Renal cortical epithelial cell (primary cell): ENCODE data around the gene SOX10. TPM values are rescaled to one million over a fixed set of nuclear protein-coding genes. Genes with fewer than 3 reads are reported as not detected.

Experiments
- DNase-seq: peaks from one replicate; pipeline ENCODE4 v3.0.0-alpha.2; 2011; ENCODE audit warnings: low read depth
- total RNA-seq: library from RNA; depleted of rRNA; stranded (reverse); fragments of >200 nt; gene quantifications from 2 replicates; pipeline ENCODE4 v1.2.3, GENCODE V29; 2014

Gene SOX10
- total RNA-seq, 1 donor from 2014 or later = not detected

DNA sequence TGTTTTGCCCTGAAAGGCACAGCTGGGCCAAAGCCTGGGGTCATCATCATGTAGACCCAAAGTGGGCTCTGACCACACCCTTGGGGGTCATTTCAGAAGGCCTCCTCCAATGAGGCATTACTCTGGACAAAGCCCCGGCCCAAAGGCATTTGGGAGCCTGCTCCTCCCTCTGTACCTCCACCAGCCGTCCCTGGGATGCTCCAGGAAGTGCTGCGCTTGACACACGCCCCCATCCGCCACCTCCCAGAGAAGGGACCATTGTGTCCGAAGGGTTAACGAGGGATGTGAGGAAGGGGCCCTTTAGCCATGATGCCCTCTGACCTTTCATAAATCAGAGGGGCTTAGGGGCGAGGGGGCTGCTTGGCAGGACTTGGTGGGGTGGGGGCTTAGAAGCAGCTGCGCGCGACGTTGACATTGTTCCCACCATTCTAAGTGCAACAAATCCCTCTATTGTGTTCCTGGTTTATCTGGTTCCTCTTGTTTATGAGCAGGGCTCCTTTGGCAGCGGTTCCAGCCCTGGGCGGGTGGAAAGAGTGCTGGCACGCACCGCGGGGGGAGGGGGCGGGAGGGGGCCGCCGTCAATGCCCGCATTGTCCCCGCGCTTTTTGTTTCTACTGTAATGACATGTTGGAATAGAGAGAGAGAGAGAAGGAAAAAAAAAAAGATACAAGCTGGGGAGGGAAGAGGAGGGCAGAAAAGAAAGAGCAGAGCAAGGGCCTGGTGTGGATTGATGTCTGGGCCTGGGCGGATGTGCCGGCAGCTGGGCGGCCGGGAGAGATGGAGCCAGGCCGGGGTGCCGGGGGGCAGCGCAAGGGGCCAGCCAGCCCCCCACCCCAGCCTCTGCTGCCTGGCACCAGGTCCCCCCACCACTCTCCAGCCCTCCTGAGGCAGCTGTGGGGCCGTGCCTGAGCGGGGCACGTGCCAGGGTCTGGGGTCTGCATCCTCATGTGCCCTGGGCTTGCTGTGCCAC lies 32.1 kb upstream of the SOX10 start:
- no peak for DNase-seq

DNA sequence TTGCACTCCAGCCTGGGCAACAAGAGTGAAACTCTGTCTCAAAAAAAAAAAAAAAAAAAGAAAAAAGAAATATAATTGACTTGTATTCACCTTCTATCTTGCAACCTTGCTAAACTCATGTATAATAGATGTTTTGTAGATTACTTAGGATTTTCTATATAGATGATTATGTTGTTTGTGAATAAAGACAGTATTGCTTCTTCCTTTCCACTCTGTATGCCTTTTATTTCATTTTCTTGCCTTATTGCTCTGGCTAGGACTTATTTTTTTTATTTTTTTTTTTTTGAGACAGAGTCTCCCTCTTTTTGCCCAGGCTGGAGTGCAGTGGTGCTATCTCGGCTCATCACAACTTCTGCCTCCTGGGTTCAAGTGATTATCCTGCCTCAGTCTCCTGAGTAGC lies 29.7 kb upstream of the SOX10 start:
- no peak for DNase-seq

DNA sequence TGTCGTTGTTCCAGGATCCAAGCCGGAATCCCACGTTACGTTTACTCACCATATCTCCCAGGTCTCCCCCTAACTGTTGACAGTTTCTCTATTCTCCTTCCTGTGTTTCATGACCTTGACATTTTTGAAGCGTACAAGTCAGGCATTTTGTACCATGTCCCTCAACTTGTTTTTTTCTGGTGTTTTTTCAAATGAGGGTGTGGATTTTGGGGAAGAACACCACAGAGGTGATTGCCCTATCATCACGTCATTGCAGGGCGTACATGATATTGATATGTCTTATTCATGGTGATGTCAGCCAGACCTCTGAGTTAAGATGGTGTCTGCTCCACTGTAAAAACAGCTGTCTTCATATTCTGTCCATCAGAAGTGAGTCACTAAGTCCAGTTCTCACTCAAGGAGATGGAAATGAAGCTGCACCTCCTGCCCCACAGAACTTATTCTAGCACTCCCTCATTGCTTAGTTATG lies 28.3 kb upstream of the SOX10 start:
- no peak for DNase-seq

DNA sequence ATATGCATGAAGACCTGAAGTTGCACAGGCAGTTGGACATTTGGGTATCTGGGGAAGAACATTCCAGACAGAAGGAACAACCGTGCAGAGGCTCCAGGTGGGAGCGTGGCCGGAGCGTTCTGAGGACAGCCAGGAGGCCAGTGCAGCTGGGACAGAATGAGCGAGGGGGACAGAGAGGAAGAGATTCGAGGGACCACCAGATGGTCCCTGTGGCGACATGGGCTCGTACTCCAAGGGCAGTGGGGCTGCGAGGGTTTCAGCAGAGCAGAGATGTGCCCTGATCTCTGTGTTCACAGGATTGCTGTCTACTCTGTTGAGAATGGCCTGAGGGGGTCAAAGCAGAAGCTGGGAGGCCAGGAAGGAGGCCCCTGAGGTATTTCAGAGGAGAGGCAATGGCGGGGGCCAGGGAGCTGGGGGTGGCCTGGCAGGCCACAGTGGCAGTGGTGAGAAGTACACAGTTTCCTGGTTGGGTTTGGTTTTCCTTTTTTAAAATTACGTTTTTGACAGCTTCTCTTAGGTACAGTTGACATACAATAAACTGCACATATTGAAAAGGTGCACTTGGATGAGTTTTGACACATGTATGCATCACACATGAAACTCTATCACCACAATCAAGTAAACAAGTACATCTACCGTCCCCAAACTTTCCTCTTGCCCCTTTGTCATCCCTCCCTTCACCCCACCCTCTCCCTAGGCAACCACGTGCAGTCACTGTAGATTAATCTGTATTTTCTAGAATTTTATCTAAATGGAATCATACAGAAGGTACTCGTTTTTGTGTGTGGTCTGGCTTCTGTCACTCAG lies 24.8 kb upstream of the SOX10 start:
- no peak for DNase-seq

DNA sequence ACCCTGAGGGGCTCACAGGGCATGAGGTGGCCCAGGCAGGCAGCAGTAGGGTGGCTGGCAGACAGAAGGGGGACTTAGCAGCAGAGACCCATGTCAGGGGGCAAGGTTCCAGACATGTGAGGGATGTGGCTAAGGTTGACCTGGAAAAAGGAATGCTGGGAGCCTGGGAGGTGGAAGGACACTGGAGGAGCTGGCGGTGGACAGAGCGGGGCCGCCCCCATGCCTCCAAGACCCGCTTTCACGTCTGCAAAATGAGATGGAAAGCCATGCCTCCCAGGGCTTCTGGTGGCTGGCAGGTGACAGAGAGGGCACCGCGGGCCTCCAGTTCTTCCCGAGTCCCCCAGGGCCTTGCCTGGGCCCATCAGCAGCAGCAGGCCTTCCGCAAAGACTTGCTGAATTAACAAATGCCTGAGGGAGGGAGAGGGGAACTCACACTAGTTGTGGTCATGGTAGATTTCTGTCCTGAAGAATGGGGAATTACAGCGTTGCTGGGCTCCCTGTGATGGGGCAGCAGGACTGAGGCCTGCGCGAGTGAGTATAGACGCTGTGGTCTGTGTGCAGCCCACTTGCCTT lies 23.1 kb upstream of the SOX10 start:
- no peak for DNase-seq

DNA sequence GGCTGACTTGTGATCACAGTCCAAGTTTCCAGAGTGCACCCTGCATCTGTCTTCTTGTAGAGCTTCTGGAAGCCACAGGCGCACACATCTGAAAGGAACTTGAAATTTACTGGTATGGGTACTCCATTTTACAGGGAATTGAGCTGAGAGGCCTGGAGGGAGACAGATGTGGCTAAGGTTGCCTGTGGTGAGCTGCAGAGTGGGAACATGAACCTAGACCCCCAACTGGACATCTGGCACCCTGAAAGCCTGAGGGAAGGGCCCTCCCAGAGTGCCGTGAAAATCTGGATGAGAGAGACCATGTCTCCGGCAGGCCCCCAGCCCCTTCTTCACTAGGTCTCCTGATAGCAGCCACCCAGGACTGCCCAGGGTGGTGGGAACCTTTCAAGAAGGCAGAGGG lies 22.6 kb upstream of the SOX10 start:
- no peak for DNase-seq

DNA sequence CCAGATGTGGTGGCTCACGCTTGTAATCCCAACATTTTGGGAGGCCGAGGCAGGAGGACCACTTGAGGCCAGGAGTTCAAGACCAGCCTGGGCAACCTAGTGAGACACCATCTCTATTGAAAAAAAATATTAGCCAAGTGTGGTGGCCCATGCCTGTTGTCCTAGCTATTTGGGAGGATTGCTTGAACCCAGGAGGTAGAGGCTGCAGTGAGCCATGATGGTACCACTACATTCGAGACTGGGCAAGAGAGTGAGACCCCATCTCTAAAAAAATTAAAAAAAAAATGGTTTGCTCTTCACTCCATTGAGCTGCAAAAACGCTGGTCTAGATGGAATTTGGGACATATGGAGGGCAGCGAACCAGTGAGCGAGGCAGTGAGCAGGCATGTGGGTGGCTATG lies 21.6 kb upstream of the SOX10 start:
- no peak for DNase-seq

DNA sequence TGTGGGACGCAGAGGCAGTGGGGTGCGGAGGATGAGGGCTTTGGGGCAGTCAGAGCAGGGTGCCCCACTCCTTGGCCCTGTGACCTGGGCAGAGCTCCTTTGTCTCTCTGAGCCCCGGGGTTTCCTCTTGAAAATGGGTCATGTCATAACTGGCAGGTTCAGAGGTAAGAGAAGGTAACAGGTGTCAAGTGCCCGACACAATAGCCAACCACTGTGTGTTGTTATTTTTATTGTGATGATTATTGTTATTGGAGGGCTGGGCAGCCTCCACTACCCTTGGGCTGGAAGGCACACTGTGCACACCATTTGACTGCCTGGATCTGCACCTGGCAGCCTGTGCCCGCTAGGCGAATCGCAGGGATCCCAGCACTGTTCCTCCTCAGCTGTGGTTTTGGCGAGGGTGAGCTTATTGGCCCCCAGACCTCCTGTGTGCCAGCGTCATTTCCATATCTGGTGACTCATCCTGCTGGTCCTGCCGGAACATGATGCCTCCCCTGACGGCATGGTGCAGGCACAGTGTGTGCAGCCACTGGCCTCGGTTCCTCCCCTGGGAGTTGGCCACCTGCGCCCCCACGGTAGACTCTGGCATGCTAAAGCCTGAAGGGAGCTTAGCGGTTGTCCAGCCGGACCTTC lies 15.4 kb upstream of the SOX10 start:
- DNase-seq = peak; percentile 17

DNA sequence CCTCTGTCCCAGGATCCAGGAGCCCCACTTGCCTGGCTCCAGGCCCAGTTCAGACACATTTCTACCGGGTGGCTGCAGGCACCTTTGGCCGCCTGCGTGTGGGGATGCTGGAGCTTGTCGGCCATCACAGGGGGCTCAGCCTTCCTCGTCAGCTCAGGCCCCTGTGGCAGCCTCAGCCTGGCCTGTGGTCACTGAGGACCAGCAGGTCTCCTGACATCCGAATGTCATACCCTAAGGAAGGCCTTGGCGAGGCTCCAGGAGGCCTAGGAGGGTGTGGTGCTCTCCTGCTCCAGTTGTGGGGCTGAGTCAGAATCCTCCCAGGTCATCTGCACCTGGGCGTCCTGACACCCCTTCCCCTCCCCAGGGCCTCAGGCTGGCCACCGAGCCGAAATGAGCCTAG lies 14.9 kb upstream of the SOX10 start:
- DNase-seq = no peak

DNA sequence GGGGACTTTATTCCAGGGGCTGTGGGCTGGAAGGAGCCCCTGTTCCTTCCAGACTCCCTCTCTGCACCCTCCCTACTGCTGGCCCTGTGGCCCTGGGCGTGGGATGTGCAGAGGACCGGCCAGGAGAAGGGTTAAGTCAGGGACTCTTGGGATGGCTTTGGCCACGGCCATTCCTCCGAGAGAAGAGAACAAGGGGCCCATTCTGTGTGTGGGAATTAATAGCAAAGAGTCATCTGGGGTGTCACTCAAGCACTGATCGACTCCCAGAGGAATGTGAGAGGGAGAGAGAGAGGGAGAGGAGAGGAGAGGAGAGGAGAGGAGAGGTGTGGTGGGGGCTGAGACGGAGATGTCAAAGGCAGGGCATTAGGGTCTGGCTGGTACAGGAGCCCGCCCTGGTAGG lies 14.2 kb upstream of the SOX10 start:
- DNase-seq = no peak

DNA sequence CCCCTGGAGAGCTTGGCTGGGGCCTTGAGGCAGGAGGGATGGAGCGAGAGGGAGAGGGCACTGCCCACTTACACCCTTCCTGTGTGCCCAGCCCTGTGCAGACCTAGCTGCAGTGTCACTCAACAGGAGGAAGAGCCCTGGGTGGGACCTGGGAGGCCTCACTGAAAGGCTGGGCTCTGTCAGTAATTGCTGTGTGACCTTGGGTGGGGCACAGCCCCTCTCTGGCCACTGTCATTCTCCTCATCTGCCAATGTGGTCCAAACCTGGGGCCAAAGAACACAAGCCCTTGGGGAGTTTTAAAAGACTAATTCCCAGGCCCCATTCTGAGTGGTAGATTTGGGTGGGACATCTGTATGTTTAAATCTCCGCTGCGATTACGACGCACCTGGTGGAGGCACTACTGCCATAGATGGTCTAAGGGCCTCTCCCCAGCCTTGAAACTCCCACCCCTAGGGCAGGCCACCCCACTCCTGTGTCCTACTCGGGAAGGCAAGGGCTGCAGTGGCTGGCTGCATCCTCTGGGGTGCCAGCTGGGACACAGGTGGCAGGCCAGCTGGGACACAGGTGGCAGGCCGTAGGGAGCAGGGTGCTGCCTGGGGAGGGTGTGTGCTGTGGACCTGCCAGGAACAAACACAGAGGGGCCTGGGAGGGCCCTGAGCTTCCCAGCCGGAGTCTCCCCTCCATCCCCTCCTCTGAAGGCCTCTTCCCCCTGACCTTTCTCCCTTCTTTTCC lies 12.3 kb upstream of the SOX10 start:
- no peak for DNase-seq

DNA sequence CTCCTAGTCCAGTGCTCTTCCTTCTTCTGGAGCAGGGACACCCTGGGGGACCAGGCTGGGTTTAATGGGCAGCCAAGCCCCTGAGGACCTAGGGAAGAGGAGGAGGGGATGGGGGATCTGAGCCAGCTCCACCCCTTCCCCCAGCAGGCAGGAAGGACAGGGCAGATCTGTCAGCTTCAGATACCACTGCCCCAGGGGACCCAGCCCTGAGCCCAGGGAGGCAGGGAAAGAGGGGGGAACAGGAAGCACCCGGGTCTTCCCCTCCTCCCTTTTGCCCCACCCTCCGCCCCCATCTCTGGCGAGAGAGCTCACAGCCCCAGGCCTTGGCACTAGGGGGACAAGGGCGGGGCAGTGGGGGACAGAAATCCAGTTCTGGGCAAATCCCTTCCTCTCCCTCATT lies 11.7 kb upstream of the SOX10 start:
- no peak for DNase-seq

DNA sequence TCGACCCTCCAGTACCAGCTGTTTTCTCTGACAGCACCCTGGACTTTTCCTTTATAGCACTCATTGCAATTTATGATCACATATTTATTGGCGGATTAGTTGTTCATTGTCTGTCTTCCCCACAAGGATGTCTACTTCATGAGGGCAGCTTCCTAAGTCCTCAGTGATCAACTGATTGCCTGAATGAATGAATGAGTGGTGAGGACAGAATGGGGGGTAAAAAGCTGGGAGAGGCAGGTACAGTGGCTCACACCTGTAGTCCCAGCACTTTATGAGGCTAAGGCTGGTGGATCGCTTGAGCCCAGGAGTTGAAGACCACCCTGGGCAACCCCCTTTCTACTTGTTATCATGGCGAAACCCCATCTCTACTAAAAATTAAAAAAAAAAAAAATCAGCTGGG lies 11.1 kb upstream of the SOX10 start:
- DNase-seq = no peak

DNA sequence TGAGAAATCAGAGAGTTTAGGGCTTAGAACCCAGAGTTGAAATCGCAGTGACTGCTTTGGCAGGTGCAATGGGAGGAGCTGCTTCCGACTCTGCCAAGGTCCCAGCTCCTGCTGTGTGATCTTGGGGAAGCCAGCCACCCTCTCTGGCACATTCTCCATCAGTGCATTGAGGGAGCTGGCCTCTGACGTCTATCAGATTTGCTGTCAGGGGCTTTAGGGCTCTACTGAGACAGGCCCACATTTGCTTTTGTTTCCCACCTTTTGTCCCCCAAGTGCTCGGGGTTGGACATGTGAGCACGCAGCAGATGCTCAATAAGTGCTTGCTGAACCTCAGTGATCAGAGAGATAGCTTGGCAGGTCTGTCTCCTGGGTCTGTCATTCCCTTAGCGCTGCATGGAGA lies 10.6 kb upstream of the SOX10 start:
- DNase-seq = no peak

DNA sequence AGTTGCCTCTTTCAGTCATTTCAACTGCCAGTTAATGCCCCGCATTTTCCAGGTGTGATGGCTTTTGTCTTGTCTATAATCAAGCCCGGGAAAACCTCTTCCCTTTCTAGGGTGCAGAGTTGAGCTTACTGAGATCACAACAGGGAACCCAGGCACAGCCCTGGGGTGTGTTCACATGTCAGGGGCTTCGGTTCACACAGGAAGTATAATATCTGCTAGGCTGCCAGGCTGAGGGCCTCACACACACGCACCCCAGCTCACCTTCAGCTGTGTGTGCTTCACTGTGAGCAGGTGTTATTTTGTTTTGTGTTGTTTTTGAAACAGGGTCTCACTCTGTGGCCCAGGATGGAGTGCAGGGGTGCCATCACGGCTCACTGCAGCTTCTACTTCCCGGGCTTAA lies 9.7 kb upstream of the SOX10 start:
- DNase-seq = no peak

DNA sequence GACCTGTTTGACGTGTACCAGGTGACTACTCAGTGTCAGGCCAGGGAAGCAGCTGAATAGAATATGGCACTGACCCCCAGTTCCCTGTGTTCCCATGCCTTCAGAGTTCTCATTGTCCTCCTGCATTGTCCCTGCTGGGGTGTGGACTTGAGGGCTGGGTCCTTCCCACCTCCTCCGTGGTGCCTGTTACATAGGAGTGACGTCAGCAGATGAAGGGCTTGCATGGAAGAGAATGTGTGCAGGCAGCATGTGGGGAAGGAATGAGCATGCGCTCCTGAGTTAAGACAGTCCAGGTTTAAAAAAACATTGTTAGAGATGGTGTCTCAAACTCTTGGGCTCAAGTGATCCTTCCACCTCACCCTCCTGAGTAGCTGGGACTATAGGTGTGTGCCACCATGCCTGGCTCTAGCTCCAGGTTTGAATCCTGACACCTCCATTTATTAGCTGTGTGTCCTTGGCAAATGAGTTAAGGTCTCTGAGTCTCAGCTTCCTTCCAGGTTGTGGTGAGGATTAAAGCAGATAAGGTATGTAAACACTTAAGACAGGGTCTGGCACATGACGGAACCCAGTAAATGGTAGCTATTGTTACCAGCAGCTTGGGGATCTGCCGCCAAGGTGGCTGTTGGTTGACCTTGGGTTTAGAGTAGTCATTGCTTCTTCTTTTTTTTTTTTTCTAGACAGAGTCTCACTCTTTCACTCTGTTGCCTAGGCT lies 7.5 kb upstream of the SOX10 start:
- no peak for DNase-seq

DNA sequence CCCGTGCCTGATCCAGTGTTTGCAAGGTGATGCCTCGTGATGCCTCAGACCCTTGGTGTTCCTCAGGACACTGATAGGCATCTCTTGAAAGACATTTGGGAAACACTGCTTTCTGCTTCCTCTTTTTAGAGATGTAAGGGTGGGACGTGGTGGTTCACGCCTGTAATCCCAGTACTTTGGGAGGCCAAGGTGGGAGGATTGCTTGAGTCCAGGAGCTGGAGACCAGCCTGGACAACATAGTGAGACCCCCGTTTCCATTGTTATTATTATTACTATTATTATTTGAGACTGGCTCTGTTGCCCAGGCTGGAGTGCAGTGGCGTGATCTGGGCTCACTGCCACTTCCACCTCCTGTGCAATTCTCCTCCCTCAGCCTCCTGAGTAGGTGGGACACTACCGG lies 6.5 kb upstream of the SOX10 start:
- no peak for DNase-seq

DNA sequence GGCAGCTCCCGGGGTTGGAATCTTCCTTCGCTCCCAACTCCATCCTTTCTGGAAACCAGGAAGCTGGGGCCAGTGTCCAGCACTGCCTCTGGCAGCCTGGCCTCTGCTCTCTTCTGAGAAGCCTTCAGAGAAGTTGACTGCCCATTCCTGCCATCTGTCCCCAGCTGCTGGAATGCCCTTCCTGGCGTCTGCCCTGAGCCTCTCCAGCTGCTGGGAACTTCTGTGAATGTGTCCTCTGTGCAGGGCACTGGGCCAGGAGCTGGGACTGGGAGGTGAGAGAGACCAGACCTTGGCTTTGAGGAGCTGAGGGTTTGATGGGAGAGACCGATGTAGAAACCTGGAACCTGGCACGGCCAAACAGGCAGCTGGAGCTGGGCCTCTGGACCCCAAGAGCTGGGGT lies 5.9 kb upstream of the SOX10 start:
- no peak for DNase-seq

DNA sequence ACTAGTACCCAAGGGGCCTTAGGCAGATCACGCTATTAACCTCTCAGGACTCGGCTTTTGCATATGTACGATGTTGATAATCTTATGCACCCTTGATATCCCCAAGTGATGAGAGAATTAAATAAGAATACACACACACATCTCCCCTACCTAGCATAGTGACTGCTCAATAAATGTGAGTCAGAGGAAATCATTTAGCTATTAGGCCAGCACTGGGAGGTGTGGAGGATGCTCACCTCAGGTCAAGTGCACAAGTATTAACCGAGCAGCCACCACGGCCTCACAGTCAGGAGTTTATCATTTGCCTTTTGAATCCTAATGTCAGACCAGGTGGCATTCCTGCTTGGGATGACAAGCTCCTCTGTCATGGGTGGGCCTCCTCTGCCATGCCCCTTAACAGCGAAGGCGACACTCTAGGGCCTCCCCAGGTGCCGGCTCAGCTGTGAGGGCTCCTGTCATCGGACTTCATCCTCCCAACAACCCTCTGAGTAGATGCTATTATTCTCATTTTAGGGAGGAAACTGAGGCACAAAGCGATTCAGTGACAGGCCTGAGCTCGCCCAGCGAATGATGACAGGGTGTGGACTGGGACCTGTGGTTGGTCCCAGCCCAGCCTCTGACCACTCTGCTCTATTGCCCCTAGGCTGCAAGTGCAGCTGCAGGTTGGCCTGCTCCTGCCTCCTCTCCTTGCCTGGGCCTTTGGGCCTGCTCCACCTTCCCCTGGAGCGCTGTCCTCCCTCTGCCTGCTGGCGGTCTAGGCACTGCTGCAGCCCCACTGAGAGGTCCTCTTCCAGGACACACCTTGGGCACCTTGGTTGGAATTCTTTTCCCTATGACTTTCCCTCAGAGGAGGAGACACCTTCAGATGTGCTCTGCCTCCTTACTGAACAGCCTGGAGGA lies 5.0 kb upstream of the SOX10 start:
- no peak for DNase-seq

DNA sequence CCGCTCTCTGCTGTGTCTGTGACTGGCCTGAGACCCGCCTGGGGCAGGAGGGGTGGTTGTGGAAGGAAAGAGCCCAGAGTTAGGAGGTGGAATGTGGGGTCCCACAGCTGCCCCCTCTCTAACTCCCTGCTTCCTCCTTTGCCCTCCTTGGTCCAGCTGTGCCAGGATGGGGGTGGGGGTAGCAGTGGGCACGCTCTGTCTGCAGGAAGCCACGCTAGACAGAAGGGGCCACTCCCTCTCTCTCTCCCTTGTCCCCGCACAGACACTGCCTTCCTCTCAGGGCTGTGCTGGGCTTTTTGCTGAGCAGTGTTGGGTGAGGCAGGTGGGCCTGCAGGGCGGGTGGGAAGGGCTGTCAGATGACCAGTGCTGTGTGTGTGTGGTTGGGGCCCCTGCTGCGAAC lies 2.0 kb upstream of the SOX10 start:
- no peak for DNase-seq
